Stimulated activated CD4-positive, alpha-beta T cell treated with anti-CD3 and anti-CD28 coated beads, Interleukin-1b, Interleukin-23, amount 100 ng/mL, for 48 hours (primary cell): ENCODE measurements around the gene VPS72.

Experiments
- DNase-seq: peaks from one replicate; pipeline ENCODE4 v3.0.0-alpha.2; 2020

VPS72 gene

GRCh38 chr1:151144474-151145303 lies 45.3 kb downstream of the VPS72 start:
- no peak for DNase-seq

- DNase-seq: no peak
Observed at GRCh38 chr1:151143986-151144385, 46.0 kb downstream of the VPS72 start.

DNA sequence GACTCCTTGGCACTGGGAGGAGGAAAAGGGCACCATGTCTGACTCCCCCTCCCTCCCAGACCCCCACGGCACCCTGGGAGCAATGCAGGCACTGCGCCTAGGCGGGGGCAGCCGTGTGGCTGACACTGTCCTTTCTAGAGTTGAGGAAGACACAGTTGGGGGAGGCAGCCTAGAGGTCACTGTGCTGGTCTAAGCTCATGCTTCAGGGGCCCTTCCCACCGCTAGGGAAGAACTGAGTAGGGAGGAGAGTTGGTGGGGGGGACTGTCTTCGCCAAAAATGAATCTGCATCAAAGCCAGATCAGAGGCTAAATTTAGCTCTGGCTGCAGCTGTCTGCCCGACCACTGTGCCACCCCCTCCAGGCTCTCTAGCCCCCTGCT lies 47.0 kb downstream of the VPS72 start:
- DNase-seq: no peak

DNA sequence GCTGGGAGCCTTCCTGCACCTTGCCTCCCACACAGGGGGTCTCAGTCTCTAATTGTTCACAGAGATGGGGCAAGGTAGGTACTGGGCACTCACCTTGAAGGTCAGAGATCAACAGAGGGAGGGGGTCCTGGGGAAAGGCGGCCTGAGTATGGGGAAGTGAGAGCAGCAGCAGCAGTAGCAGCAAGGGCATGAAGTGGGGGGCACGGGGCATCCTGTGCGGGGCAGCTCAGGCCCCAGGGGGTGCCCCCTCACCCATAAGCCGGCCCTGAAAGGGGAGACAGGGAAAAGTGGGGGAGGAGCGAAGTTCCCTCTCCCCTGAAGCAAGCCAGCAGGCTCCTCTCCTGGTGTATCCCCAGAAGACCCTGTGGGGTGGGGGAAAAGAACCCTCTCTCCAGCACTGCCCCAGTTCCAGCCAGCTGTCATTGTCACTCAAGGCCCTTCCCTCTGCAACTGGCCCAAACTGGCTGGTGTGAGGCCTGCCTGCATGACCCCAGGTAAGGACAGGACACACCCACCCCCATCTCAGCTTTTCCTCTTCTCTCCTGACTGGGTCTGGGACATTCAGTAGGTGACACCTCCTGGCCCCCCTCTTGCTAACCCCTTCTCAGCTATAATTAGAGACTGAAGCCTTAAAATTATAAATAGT lies 47.5 kb downstream of the VPS72 start:
- no peak for DNase-seq

GRCh38 chr1:151137789-151138188 lies 52.2 kb downstream of the VPS72 start:
- no peak for DNase-seq

DNA sequence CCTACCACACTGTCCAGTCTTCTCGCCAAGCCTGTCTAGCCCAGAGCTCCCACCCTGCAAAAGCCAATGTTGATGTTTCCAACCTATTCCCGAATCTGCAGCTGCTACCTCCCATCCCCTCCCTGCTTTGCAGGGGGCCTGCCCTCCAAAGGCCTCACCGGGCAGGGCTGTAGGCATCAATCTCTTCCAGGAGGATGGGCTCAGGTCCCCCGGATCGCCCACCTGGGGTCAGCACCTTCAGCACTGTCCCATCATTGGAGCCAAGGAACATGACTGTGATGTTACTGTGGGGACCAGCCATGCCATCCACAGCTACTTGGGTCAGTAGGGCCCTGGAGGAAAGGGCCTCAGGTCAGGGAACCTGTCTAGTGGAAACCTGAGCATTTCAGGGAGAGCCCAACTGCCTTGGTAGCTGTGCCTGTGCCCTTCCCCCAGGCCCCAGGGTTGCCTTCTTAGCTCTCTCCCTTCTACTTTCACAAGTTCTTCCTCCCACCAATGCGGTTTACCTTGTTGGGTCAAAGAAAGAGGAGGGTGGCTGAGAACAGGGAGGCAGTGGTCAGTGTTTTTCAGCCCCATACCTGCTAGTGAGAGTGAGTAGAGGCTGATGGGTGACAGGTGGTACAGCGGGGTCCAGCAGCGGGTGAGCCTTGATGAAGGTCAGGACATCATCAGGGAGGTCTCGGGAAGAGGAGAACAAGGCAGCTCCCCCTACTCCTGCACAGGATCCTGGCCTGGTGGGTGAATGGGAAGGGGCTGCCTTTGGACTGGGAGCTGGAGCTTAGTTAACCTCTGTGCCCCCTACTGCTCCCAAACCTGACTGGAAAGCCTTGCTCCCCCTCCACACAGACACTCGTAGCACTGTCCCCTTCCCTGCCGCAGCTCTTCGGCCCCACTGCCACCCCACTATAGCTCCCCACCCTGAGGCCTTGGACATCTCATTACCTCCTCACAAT lies 54.3 kb downstream of the VPS72 start:
- DNase-seq: no peak

GRCh38 chr1:151134991-151135390 lies 55.0 kb downstream of the VPS72 start:
- no peak for DNase-seq

GRCh38 chr1:151134396-151134795 lies 55.6 kb downstream of the VPS72 start:
- no peak for DNase-seq

DNA sequence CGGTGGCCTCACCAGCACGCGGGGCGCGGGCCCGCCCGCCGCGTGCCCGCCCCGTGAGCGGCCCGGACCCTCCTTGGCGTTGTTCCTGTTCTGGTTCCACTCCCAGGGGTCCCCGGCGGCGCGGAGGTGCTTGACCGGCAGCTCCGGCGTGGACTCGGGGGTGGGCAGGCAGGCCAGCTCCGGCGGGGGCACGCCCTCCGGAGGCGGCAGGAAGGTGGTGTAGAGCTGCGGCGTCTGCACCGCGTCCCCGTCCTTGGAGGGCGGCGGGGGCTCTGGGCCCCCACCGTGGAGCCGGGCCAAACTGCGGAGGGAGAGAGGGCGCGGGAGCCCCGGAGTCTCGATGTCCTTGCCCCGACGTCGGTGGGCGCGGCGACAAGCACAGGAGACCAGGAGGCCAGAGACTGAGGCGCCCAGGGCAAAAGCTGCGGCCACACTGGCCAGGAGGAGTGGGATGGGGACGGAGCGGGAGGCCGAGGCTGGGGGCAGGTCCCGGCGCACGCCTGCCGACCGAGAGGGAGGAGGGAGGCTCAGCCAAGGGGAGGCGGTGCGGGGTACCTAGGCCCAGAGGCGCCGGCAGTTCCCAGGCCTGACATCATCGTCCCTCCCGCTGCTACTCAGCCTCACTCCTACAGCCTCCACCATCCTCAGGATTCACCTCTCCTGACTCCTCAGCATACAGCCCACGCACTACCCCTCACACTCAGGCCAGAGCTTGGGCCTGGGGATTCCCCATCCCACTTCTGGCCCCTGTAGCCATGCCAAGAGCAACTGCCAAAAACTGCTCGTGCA lies 56.8 kb downstream of the VPS72 start:
- no peak for DNase-seq

DNA sequence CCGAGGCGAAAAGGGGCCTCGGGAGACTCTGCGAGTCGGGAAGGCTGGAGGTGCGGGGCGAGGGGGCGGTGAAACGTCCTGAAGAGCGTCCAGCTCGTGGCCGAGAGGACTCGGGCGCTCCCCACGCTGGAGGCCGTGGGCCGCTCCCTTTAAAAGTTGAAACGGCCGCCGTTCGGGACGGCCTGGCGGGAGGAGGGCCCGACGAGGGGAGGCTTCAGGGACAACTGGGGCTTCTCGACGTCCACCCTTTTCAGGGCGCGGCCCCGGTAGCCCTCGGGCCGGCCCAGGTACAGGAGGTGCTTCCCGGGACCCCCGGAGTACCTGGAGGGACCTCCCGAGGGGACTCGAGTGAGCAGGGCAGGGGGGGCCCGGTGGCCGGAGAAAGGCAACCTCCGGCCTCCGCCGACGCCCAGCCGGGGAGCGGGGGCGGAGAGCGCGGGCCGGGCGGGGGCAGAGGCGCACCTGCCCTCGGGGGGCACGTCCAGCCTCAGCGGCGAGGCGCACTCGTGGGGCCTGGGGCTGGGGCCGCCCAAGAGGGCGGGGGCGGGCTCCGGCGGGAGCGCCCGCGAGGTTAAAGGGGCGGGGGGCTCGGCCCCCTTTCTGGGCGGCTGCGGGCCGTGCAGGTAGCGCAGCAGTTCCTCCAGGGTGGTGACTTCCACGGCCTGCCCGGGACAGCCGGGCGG lies 57.5 kb downstream of the VPS72 start:
- no peak for DNase-seq

- DNase-seq: no peak
Observed at GRCh38 chr1:151131701-151132334, 58.2 kb downstream of the VPS72 start.

DNA sequence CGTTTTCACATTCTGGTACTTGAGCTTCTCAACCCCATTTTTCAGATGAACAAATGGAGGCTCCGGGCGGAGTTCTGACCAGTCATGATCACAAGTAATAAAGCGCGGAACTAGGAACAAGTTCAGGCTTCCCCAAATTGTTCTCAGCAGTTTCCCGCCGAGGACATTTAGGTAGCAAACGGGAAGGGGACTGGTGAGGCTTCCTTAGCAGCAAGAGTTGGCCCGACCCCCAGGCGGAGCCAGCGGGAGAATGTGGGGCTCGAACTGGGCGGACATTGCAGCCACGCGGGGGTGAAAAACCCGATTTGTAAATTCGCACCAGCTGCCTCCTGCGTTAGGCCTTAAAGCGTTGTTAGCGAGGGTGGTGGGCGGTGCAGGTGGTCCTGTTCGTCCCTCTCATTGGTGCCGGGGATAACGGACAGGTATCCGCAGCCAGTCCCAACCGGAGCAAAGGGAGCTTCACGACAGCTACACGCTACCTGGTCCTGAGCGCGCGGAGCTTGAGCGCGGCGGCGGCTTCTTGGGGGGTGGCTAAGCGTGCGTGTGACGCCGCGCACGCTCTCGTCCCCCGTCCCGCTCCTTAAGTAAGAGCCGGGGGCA lies 58.9 kb downstream of the VPS72 start:
- DNase-seq: peak; percentile 91

GRCh38 chr1:151128800-151129199 lies 61.2 kb downstream of the VPS72 start:
- no peak for DNase-seq
